ENCODE measurements around the gene HOXD4.

Gene HOXD4

DNA sequence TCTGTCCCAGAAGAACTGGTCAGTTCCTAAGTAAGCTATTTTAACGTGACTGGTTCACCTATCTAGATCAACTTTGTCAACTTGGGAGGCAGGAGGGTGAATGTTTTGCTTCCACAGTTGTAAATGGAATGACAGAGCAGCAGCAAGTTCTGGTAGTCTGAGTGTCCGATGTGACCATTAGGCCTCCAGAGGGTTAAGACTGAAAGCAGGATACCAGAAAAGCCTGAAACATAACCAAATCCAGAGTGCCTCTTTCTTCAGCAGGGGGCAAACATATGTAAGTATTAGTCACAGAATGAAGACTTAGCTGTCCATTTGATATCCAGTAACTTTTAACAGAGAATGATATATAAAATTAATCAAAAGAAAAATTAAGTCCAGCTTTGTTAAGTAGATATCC lies 14.9 kb downstream of the HOXD4 start:
- Histone ChIP-seq H3K4me3 (ENCODE audit: low read depth, low read length) (no peak overlapping the region), H3K27ac (ENCODE audit: extremely low read depth, low read depth, low read length) (no peak overlapping the region), H3K36me3 (ENCODE audit: control insufficient read depth in 2 of 2, insufficient read depth in 1 of 2, low read length in 2 of 2) (peaks cover 0 to 13% of the 10 kb centered on the region in 2 experiments), H3K9me3 (ENCODE audit: control insufficient read depth, insufficient read depth, low read depth, low read length) (no peaks in the 10 kb centered on the region), H3K4me1 (ENCODE audit: control insufficient read depth, insufficient read depth, low read length) (no peaks in the 10 kb centered on the region)
- ChIA-PET POLR2A (no interaction called here), CTCF (interaction anchor here (0.8 kb wide), 1 partner anchor 289 kb away, joined by 4 read pairs; no protein-coding TSS in a partner anchor)
- TF ChIP-seq TRIM28 (IDR thresholded peaks at IDR 0.05; ENCODE audit: borderline replicate concordance, low read length), result no peak
- TF ChIP-seq, protein P1, sequence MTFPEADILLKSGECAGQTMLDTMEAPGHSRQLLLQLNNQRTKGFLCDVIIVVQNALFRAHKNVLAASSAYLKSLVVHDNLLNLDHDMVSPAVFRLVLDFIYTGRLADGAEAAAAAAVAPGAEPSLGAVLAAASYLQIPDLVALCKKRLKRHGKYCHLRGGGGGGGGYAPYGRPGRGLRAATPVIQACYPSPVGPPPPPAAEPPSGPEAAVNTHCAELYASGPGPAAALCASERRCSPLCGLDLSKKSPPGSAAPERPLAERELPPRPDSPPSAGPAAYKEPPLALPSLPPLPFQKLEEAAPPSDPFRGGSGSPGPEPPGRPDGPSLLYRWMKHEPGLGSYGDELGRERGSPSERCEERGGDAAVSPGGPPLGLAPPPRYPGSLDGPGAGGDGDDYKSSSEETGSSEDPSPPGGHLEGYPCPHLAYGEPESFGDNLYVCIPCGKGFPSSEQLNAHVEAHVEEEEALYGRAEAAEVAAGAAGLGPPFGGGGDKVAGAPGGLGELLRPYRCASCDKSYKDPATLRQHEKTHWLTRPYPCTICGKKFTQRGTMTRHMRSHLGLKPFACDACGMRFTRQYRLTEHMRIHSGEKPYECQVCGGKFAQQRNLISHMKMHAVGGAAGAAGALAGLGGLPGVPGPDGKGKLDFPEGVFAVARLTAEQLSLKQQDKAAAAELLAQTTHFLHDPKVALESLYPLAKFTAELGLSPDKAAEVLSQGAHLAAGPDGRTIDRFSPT (tag by site-specific recombination; IDR thresholded peaks at IDR 0.05), result no peak
- TF ChIP-seq, protein P2, sequence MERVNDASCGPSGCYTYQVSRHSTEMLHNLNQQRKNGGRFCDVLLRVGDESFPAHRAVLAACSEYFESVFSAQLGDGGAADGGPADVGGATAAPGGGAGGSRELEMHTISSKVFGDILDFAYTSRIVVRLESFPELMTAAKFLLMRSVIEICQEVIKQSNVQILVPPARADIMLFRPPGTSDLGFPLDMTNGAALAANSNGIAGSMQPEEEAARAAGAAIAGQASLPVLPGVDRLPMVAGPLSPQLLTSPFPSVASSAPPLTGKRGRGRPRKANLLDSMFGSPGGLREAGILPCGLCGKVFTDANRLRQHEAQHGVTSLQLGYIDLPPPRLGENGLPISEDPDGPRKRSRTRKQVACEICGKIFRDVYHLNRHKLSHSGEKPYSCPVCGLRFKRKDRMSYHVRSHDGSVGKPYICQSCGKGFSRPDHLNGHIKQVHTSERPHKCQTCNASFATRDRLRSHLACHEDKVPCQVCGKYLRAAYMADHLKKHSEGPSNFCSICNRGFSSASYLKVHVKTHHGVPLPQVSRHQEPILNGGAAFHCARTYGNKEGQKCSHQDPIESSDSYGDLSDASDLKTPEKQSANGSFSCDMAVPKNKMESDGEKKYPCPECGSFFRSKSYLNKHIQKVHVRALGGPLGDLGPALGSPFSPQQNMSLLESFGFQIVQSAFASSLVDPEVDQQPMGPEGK (tag by site-specific recombination; IDR thresholded peaks at IDR 0.05), result no peak
- no peak for TF ChIP-seq PRDM1 (tag by site-specific recombination; IDR thresholded peaks at IDR 0.05)
- no peak for TF ChIP-seq ZNF791 (tag by site-specific recombination; IDR thresholded peaks at IDR 0.05)
- TF ChIP-seq ZNF792 (tag by site-specific recombination; IDR thresholded peaks at IDR 0.05), result no peak
- no peak for TF ChIP-seq ZNF302 (tag by site-specific recombination; IDR thresholded peaks at IDR 0.05; ENCODE audit: low read depth)
- no peak for TF ChIP-seq ZNF221 (tag by site-specific recombination; IDR thresholded peaks at IDR 0.05; ENCODE audit: borderline replicate concordance)
- no peak for TF ChIP-seq GLIS2 (tag by site-specific recombination; IDR thresholded peaks at IDR 0.05)
- TF ChIP-seq ZFHX2 (tag by site-specific recombination; conservative IDR thresholded peaks at IDR 0.05), result no peak
- TF ChIP-seq, protein P3, sequence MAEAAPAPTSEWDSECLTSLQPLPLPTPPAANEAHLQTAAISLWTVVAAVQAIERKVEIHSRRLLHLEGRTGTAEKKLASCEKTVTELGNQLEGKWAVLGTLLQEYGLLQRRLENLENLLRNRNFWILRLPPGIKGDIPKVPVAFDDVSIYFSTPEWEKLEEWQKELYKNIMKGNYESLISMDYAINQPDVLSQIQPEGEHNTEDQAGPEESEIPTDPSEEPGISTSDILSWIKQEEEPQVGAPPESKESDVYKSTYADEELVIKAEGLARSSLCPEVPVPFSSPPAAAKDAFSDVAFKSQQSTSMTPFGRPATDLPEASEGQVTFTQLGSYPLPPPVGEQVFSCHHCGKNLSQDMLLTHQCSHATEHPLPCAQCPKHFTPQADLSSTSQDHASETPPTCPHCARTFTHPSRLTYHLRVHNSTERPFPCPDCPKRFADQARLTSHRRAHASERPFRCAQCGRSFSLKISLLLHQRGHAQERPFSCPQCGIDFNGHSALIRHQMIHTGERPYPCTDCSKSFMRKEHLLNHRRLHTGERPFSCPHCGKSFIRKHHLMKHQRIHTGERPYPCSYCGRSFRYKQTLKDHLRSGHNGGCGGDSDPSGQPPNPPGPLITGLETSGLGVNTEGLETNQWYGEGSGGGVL (tag by site-specific recombination; IDR thresholded peaks at IDR 0.05), result no peak

DNA sequence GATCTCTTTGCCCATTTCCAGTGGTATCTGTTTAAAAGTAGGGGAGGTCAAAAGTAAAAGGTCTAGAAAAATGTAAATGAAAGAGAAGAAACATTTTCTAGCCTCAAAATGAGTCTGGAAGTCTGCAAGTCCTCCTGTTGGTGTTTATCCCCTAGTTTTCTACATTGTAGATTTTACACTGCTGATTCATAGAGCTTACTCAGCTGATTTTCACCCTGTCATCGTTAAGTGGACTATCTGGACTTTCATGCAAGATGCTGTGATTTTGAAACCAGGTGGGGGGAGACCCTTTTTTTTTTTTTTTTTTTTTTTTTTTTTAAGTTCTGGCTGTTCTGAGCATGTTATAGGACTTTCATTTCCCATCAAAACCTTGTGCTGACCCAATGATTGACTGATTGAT lies 16.0 kb downstream of the HOXD4 start:
- no peaks in the 10 kb centered on the region for H3K4me1 ChIP-seq (ENCODE audit: control insufficient read depth, insufficient read depth, low read length)
- H3K4me3 ChIP-seq (ENCODE audit: low read depth, low read length), result no peak overlapping the region
- TF ChIP-seq ZNF433 (tag by site-specific recombination; IDR thresholded peaks at IDR 0.05; ENCODE audit: low read depth) (no peak), WT1 (tag by site-specific recombination; IDR thresholded peaks at IDR 0.05) (no peak), ZNF558 (tag by site-specific recombination; IDR thresholded peaks at IDR 0.05) (no peak), OVOL3 (tag by site-specific recombination; IDR thresholded peaks at IDR 0.05) (no peak), ZNF335 (tag by site-specific recombination; conservative IDR thresholded peaks at IDR 0.05) (no peak), ZNF530 (tag by site-specific recombination; IDR thresholded peaks at IDR 0.05; ENCODE audit: low read depth) (no peak), RBAK (tag by site-specific recombination; IDR thresholded peaks at IDR 0.05) (no peak), ZNF623 (tag by site-specific recombination; IDR thresholded peaks at IDR 0.05) (no peak), ZNF654 (tag by site-specific recombination; IDR thresholded peaks at IDR 0.05; ENCODE audit: low read depth) (no peak), SP3 (tag by site-specific recombination; IDR thresholded peaks at IDR 0.05) (no peak)
- TF ChIP-seq, protein P4, sequence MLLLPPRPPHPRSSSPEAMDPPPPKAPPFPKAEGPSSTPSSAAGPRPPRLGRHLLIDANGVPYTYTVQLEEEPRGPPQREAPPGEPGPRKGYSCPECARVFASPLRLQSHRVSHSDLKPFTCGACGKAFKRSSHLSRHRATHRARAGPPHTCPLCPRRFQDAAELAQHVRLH (tag by site-specific recombination; IDR thresholded peaks at IDR 0.05), result no peak
- TF ChIP-seq, protein P5, sequence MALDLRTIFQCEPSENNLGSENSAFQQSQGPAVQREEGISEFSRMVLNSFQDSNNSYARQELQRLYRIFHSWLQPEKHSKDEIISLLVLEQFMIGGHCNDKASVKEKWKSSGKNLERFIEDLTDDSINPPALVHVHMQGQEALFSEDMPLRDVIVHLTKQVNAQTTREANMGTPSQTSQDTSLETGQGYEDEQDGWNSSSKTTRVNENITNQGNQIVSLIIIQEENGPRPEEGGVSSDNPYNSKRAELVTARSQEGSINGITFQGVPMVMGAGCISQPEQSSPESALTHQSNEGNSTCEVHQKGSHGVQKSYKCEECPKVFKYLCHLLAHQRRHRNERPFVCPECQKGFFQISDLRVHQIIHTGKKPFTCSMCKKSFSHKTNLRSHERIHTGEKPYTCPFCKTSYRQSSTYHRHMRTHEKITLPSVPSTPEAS (tag by site-specific recombination; IDR thresholded peaks at IDR 0.05), result no peak
- TF ChIP-seq, protein P6, sequence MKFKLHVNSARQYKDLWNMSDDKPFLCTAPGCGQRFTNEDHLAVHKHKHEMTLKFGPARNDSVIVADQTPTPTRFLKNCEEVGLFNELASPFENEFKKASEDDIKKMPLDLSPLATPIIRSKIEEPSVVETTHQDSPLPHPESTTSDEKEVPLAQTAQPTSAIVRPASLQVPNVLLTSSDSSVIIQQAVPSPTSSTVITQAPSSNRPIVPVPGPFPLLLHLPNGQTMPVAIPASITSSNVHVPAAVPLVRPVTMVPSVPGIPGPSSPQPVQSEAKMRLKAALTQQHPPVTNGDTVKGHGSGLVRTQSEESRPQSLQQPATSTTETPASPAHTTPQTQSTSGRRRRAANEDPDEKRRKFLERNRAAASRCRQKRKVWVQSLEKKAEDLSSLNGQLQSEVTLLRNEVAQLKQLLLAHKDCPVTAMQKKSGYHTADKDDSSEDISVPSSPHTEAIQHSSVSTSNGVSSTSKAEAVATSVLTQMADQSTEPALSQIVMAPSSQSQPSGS (tag by site-specific recombination; IDR thresholded peaks at IDR 0.05; ENCODE audit: low read depth), result no peak
- TF ChIP-seq, protein P7, sequence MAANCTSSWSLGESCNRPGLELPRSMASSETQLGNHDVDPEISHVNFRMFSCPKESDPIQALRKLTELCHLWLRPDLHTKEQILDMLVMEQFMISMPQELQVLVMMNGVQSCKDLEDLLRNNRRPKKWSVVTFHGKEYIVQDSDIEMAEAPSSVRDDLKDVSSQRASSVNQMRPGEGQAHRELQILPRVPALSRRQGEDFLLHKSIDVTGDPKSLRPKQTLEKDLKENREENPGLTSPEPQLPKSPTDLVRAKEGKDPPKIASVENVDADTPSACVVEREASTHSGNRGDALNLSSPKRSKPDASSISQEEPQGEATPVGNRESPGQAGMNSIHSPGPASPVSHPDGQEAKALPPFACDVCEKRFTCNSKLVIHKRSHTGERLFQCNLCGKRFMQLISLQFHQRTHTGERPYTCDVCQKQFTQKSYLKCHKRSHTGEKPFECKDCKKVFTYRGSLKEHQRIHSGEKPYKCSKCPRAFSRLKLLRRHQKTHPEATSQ (tag by site-specific recombination; IDR thresholded peaks at IDR 0.05), result no peak
- ChIA-PET CTCF (interaction anchor here (0.6 kb wide), 2 partner anchors 485 to 871 kb away, joined by 3 to 5 read pairs; no protein-coding TSS in a partner anchor), POLR2A (no interaction called here)
- H3K9me3 ChIP-seq (ENCODE audit: control insufficient read depth, insufficient read depth, low read depth, low read length), result no peaks in the 10 kb centered on the region
- peaks cover 0 to 24% of the 10 kb centered on the region in 2 experiments for H3K36me3 ChIP-seq (ENCODE audit: control insufficient read depth in 2 of 2, insufficient read depth in 1 of 2, low read length in 2 of 2)
- no peak overlapping the region for H3K27ac ChIP-seq (ENCODE audit: extremely low read depth, low read depth, low read length)
